NCI-H2196 treated with DMSO at 0.1 percent for 48 hours (cell line): Measurements from ENCODE around the gene FSD1L.
"Not testable (repeated sequence)": the region's sequence is repeated elsewhere in the genome, so short reads cannot be mapped to it uniquely, and the experiment has no call there.

Experiments
- DNase-seq: peaks from one replicate; lab custom pipeline; 2025; ENCODE audit not compliant: unreplicated experiment; lab: John Stamatoyannopoulos, UW

FSD1L gene

DNA sequence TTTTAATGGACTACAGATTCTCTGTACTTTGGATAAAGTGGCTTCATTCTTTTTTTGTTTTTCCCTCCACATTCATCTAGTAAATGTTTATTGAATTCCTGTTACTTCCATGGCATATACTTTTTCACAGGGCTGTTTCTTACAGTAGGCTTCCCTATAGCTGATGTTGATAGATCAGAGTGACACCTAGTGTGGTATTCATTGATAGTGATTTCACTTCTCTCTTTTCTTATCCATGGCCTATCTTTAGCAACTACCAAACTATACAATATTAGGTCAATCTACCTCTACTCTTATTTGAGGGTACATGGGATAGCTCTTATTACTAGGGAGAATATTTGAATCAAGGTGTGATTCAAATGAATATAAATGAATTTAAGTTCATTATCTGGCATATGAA, 35.8 kb downstream of the FSD1L start:
- no peak for DNase-seq

DNA sequence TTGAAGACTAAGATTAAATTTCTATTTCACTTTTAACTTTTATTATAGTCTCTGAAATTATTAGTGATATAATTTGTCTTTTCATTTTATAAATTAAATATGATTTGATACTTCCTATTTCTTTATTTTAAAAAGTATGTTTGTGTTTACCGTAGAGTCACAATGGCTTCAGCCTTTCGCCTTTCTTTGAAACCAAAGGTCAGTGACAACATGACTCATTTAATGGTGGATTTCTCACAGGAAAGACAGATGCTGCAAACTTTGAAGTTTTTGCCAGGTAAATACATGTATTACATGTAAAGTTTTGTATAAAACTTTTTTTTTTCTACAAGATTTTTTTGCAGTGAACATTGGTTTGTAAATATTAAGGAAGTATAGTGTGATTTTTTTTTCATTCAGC, 36.4 kb downstream of the FSD1L start:
- no peak for DNase-seq

DNA sequence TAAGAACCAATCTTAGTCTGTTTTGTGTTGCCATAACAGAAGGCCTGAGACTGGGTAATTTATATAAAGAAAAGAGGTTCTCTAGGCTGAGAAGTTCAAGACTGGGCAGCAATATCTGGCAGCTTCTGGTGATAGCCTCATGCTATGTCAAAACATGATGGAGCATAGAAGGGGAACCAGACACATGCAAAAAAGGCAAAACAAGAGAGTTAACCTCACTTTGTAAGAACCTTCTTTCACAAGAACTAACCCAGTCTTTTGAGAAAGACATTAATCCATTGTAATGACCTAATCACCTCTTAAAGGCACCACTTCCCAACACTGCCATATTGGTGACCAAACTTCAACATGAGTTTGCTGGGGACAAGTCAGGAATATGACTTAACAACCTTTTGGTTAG, 37.3 kb downstream of the FSD1L start:
- no peak for DNase-seq

DNA sequence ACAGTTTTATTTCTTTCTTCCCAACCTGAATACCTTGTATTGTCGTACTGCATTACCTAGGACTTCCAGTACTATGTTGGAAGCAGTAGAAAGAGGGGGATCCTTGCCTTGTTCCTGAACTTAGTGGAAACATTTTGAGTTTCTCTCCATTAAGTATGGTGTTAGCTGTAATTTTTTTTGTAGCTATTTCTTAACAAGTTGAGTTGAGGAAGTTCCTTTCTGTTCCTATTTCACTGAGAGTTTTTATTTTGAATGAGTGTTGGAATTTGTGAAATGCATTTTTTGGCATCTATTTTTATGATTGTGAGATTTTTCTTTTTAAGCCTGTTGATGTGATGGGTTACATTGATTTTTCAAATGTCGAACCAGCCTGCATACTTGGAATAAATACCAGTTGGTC, 49.0 kb downstream of the FSD1L start:
- no peak for DNase-seq

DNA sequence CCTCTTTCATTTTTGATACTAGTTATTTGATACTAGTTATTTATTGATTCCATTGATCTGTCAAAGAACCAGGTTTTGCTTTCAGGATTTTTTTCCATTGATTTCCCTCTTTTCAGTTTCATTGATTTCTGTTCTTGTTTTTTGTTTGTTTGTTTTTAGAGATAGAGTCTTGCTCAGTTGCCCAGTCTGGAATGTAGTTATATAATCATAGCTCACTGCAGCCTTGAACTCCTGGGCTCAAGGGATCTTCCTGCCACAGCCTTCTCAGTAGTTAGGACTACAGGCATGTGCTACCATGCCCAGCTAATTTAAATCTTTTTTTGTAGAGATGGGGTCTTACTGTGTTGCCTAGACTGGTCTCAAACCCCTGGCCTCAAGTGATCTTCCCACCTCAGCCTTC, 49.9 kb downstream of the FSD1L start:
- DNase-seq: no peak

DNA sequence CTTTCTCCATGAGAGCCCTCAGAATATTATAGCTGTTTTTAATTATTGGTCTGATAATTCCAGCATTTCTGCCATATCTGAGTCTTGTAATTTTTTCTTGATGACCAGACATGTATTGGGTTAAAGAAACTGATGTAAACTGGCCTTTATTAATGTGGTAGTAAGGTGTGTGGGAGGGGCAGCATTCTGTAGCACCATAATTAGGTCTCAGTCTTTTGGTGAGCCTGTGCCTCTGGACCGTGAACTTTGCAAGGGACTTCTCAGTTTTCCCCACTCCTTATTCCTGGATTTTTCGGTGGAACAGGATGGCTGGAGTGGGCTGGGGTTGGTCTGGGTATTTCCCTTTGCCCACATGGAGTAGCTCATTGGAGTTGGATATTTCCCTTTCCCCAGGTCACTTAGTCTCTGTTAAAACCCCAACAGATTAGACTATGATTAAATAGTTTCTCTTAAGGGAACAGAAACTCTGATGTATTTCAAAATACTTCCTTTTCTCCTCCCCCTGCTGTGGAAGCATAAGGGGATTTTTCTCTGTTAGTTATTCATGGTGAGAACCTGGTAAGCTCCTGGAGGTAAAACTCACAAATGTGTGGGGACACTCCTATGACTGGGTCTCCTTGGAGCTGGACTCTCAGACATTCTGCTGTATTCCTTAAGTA, 52.4 kb downstream of the FSD1L start:
- DNase-seq: no peak

DNA sequence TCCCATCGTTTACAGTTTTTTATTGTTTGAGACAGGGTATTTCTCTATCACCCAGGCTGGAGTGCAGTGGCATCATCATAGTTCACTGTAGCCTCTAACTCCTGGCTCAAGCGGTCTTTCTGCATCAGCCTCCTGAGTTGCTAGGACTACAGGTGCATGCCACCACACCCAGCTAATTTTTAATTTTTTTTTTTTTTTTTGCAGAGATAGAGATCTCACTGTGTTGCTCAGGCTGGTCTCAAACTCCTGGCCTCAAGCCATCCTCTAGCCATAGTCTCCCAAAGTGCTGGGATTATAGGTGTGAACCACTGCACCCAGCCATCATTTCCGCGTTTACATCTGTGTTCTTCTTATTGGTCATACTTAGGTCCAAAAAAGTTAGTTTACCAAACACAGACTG, 53.6 kb downstream of the FSD1L start:
- DNase-seq: no peak

DNA sequence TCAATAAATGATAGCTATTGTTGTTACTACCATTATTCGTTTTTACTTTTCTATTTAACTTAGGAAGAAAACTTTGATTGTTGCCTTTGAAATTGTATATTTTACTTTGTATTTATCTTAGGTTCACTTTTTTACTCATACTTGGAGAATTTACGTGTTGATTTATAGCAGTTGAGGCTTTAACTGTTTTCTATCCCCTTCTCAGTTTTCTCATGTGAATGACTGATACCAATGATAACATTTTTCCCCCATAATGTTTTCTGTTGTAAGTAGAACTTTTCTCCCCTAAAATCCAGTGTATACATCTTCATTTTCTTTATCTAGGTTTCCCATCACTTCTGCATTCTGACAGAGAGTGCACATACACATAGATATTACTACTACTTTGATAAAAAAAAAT, 54.4 kb downstream of the FSD1L start:
- DNase-seq: no peak

DNA sequence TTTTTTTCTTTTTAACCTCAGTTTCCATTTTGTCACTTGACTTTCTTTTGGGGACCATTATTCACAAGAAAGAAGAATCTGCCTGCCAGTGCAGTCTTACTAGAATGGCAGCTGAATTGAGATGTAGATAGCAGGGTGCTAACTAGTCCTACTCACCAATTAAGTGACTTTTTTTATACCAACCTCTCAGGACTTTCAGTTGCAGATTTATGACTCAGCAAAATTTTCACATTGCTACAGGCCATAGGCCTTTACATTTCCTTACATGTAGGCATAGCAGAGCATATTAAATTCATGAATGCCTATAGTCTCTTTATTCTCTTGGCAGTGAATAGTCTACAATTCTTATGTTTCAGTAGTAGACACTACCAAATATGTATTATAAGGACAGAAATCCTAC, 56.0 kb downstream of the FSD1L start:
- DNase-seq: no peak

DNA sequence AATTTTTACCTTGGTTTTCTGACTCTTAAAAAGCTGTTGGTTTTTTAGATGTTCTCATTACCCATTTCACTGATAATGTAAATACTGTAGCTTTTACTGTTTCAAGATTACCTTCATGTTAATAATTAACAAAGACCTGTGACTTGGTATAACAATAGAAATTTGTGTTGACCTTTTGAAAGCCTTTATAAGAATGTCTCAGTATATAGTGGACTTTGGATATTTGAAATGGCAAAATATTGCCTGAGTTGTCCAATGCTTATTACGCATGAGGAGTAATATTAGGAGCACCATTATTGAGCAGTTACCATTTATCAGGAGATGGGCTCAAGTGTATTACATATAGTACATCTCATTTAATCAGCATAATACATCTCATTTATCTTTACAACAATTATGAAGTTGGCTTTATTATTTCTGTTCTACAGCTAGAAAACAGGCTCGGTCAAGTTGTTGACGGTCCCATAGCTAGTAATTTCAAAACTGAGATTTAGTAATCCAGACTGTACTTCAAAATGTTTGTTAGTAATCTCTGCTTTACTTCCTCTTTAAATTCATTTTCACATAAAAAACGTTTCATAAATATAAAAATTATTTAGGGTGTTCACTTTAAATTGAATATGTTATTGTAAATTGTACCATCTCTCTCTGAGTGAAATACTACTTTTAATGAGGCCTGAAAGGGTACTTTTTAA, 59.4 kb downstream of the FSD1L start:
- no peak for DNase-seq

DNA sequence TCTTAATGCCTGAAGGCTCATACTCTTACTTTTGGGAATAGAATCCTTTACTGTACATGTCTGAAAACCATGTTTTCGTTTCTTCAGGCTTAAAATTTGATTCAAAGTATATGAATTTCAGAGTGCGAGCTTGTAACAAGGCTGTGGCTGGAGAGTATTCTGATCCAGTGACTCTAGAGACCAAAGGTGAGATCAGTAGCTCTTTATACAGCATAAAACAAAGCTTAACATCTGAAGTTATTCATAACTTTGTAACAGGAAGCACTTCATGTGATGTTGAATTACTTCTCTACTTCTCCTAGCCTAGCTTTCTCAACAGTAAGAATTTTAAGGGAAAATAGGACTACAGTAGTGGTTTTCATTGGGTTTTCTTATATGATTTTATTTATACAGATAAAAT, 60.7 kb downstream of the FSD1L start:
- DNase-seq: no peak

DNA sequence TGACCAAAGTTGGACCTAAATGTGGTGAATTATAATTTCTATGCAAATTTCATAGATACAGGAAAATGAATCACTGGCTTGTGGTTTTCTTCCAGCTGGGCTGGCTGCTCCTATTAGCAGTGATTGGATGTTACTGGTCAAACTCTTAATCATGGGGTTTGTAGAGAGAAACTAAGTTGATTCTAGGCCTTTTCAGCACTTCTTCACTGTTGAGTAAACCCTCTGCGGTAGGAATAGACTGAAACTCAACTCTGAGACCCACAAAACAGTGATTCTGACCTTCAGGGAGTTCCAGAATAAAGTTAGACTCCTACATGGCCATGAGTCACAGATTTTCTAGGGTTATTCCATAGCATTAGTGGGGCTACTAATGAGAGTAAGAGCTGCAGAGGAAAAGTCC, 62.2 kb downstream of the FSD1L start:
- no peak for DNase-seq

DNA sequence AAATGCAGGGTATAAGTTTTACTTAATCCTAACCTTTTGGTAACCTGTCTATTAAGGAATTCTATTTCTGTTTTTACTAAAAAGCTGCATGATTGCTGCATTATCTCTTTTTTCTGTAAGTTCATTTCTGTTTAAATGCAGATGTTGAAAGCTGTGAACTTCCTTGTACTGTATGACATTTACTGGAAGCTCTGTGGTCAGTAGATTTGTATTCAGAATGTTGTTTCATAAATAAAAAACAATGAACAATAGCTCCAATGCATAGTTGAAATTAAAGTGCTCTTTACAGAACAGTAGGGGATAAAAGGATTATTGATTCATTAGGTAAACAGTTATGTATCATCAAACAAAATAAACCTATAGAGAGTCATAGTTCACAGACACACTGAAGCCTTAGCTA, 63.6 kb downstream of the FSD1L start:
- DNase-seq: no peak

DNA sequence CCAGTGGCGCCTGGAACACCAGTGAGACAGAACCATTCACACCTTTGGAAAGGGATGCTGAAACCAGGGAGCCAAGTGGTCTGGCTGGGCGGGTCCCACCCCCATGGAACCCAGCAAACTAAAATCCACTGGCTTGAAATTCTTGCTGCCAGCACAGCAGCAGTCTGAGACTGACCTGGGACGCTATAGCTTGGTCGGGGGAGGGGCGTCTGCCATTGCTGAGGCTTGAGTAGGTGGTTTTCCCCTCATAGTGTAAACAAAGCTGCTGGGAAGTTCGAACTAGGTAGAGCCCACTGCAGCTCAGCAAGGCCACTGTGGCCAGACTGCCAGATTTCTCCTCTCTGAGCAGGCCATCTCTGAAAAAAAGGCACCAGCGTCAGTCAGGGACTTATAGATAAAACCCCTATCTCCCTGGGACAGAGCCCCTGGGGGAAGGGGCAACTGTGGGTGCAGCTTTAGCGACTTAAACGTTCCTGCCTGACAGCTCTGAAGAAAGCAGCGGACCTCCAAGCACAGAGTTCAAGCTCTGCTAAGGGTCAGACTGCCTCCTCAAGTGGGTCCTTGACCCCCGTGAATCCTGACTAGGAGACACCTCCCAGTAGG, 68.1 kb downstream of the FSD1L start:
- DNase-seq: no peak

DNA sequence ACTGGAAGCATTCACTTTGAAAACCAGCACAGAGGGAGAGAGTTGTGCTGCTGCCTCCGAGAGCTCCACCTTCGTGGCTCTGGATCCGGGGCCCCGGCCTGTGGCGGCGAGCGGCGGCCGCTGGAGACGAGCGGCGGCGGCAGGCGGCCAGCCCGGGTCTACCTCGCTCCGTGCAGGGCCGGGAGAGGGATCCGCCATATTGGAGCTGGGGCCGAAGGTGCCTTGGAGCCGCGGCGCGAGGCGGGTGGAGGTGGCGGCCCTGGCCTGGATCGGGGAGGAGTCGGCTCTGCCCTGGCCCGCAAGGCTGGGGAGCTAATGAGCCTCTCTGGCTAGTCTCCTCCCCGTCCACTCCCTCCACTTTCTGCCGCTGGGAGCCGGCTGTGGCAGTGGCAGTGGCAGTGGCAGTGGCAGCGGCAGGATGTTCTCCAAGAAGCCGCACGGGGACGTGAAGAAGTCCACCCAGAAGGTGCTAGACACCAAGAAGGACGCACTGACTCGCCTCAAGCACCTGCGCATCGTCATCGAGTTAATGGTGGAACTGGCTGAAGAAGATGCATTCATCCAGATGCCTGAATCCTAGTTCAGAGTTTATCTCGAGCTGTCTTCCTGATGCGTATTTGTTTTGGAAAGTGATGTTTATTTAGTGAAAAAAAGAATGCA, 72.0 kb downstream of the FSD1L start:
- not testable (repeated sequence) for DNase-seq

DNA sequence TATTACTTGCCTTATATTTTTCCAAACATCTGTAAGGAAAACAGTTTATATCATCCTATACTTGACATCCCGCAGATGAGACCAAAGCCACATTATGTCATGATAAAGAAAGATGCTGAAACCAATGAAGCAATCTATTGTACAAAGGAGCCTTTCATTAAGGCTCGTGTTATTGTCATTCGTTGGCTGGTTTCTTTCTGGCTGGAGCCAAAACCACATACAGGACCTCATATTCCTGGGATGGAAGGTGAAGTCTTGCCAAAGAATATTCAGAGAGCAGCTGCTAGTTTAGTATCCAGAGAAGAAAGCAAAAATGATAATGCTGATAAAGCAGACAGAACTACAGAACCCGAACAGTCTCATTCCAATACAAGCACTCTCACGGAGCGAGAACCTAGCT, 73.2 kb downstream of the FSD1L start:
- DNase-seq: not testable (repeated sequence)

DNA sequence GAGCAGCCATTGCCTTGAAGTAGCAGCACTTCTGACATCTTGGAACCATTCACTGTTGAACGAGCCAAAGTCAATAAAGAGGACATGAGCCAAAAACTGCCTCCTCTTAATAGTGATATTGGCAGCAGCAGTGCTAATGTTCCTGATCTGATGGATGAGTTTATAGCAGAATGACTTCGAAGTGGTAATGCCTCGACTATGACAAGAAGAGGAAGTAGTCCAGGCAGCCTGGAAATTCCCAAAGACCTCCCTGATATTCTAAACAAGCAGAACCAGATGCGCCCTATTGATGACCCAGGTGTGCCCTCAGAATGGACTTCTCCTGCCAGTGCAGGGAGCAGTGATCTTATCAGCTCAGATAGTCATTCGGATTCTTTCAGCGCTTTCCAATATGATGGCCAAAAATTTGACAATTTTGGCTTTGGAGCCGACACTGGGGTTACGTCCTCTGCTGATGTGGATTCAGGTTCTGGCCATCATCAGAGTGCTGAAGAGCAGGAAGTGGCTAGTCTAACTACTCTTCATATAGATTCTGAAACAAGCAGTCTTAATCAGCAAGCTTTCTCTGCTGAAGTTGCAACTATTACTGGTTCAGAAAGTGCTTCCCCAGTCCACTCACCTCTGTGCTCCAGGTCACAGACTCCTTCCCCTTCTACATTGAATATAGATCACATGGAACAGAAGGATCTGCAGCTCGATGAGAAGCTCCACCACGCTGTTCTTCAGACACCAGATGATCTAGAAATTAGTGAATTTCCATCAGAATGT, 75.0 kb downstream of the FSD1L start:
- DNase-seq: not testable (repeated sequence)

DNA sequence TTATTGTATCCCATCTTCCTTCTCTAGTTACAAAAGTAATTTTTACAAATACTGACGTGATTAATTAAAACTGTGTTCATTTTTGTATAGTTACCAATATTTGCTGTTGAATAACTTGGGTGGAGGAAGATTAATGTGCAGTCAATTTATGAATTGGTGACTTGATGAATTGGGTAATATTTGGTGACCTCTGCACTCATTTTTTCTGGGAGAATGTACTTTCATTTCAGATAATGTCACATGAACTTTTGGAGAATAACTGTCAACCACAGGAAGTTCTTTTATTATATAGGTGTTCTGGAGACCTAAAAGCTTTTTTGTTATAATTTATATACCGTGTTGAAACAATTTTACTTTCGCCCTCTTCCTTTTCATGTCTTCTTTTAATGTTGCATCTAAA, 83.7 kb downstream of the FSD1L start:
- no peak for DNase-seq

DNA sequence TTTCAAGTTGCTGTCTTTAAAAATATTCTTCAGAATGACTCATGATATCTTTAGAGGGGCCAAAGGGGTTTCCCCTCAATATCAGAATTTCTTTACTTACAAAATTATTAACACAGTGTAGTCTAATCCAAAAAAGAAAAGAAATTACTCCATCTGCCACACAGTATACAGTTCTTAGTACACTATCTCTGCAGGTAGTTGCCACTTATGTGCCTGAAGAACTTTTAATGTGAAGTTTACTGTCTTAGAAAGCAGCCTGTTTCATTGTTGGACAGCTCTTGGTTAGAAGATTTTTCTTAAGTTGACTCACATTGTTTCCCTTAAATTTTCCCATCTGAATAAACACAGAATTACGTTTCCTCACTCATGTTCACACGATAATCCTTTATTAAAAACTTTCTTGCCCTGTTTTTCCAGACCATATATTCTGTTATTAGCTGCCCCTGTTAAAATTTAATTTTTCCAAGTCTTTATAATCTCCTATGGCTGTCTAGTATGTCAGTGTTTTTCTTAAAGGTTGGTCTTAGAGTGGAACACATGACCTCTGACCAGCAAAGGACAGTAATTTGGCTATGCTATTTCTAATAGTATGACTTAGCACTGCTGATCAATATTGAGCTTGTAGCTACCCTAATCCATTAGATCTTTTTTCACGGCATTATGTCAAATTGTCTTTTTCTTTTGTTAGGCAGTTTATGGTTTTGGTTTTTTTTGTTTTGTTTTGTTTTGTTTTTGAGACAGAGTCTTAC, 88.3 kb downstream of the FSD1L start:
- no peak for DNase-seq

DNA sequence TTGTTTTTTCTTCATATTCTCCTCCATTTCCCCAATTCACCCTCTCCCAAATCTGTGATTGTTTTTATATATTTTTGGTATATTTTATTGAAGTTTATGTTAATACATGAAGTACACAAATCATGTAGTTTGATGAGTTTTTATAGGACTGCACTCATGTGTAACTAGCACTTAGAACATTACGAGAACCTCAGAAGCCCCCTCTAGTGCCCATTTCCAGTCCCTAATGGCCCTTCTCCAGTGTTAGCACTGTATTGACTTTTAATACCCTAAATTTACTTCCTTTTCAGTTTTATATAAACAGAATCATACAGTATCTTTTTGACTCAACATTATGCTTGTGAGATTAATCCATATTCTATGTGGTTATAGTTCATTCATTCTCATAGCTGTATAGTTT, 91.6 kb downstream of the FSD1L start:
- no peak for DNase-seq

DNA sequence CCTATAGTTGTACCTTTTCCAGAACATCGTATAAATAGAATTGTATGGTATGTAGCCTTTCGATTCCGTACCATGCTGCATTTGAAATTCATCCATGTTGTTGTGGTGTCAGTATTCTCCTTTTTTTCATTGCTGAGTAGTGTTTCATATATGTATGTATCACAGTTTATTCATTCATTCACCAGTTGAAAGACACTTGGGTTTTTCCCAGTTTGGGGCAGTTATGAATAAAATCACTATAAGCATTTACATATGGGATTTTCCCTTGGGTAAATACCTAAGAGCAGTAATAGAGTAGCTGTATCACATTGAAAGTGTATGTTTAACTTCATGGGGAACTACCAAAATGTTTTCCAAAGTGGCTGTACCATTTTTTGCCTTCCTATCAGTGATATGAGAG, 94.0 kb downstream of the FSD1L start:
- DNase-seq: no peak
